ENCODE results near the gene SLC14A1.

Gene SLC14A1

DNA sequence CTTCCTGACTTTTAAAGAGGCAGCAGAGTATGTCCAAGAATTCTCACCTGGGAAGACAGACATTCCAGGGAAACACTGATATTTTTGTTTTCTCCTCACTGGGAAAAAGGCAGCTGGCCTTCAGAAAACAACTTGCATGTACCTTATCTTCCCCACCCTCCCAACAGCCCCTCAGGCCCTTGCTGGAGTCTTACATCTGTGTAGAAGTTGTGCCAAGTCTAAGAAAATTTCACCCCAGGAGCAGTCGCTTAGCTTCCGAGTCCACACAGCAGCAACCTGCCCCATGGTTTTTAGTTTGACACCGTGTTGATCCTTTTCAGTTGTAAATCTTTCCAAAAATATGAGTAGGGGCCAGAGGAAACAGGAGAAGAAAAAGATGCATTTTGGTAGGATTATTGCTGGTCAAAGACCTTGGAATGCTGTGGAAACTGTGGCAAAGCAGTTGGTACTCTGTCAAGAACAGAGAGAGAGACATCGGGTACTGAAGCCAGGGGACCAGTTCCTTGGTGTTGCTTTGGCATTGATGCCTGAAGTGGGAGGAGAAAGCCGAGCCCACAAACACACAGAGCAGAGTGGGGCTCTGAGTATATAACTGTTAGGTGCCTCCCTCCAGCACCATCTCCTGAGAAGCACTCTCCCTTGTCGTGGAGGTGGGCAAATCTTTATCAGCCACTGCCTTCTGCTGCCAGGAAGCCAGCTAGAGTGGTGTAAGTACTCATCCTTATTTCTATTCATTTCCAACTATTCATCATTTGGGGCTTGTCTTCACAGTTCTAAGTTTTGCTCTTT lies at the start of gene SLC14A1:
TSS of gene SLC14A1 (plus strand) at position 615 of the 789 bp plus-strand sequence. CDS start 6,140 bp downstream, outside the sequence.
- no peak for TF ChIP-seq Cebpa-rat (IDR thresholded peaks at IDR 0.05)
- Histone ChIP-seq H3K27ac (no peak within 1 kb of the TSS), H3K36me3 (no peaks in the 10 kb centered on the region), H3K4me3 (no peak within 1 kb of the TSS), H3K9ac (no peak within 1 kb of the TSS), H3K4me1 (no peaks in the 10 kb centered on the region), H3K9me3 (replicated peaks in 1 of 11) (no peaks in the 10 kb centered on the region; a peak in 1 of 22 replicates), H3K4me2 (no peak within 1 kb of the TSS), H4K20me1 (no peaks in the 10 kb centered on the region), H3K27me3 (no peaks in the 10 kb centered on the region)

DNA sequence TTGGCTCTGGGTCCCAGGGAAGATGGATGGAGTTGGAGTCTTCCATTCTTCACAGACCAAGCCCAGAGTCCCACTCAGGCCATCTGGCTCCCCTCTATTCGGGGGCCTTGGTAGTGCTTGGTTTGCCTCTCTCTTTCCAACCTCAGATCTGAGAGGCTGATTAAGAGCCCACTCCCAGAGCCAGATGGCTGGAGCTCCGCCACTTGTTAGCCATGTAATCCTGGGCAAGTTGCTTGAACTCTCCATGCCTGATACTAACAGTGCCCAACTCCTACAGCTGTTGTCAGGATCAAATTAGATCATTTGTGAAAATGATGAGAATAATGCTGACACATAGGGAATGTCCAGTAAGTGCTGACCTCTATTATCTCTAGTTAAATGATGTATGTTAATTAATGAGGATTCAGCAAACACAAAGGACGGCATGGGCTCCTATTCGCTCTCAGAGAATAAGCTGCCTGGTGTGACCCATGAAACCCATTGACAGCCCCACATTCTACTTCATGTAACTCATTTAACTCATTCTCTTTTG lies 46.6 kb upstream of the SLC14A1 start:
- Histone ChIP-seq H3K9ac (no peak overlapping the region), H3K9me3 (replicated peaks in 1 of 11) (peaks cover 0 to 5% (median 0%) of the 10 kb centered on the region in 11 experiments; a peak in 1 of 22 replicates), H3K36me3 (no peaks in the 10 kb centered on the region), H3K4me1 (no peaks in the 10 kb centered on the region), H3K4me2 (no peak overlapping the region), H3K27me3 (no peaks in the 10 kb centered on the region), H4K20me1 (no peaks in the 10 kb centered on the region), H3K4me3 (no peak overlapping the region), H3K27ac (no peak overlapping the region)
- TF ChIP-seq Cebpa-rat (IDR thresholded peaks at IDR 0.05) = no peak

DNA sequence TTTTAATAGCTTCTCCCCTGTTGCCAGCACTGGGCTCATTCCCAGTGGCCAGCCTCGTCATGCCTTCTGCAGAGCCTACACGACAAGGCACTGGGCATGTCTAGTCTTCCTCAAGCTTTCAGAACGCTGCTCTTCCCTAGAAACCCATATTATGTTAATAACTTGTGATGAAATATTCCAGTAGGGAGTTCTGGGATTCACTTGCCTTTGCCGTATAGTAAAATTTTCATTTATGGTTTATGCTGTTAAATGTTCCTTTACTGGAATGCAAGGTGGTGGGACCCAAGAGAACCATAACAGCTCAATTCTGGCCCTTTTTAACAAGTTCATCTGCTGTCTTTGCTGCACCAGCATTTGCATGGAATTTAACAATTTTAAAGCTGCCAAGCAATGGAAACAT lies 45.5 kb upstream of the SLC14A1 start:
- no peak for TF ChIP-seq Cebpa-rat (IDR thresholded peaks at IDR 0.05)
- Histone ChIP-seq H3K27me3 (no peaks in the 10 kb centered on the region), H4K20me1 (no peaks in the 10 kb centered on the region), H3K36me3 (no peaks in the 10 kb centered on the region), H3K4me2 (no peak overlapping the region), H3K9ac (no peak overlapping the region), H3K4me1 (no peaks in the 10 kb centered on the region), H3K27ac (no peak overlapping the region), H3K9me3 (replicated peaks in 1 of 11) (peaks cover 0 to 5% (median 0%) of the 10 kb centered on the region in 11 experiments; a peak in 1 of 22 replicates), H3K4me3 (no peak overlapping the region)

DNA sequence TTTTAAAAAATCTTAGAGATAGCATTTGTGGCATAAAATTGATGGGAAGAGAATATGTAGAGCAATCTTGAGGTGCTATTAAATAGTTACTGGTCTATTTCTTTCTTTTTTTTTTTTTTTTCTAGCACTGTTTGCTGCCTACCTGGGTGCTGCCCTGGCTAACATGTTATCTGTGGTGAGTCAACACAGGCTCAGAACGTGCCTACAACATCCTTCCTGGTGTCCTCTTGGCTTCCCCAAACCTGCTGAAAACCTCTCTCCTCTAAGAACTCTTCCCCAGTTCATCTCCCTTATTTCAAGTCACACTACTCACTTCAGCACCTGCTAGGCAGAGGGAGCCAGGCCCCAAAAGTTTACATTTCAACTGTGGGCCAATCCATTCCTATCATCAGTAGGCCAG lies 45.1 kb upstream of the SLC14A1 start:
- Histone ChIP-seq H3K9ac (no peak overlapping the region), H3K27ac (no peak overlapping the region), H3K27me3 (no peaks in the 10 kb centered on the region), H3K4me2 (no peak overlapping the region), H3K9me3 (replicated peaks in 1 of 11) (peaks cover 0 to 5% (median 0%) of the 10 kb centered on the region in 11 experiments; a peak in 1 of 22 replicates), H3K4me3 (no peak overlapping the region), H3K36me3 (no peaks in the 10 kb centered on the region), H4K20me1 (no peaks in the 10 kb centered on the region), H3K4me1 (no peaks in the 10 kb centered on the region)
- no peak for TF ChIP-seq Cebpa-rat (IDR thresholded peaks at IDR 0.05)

DNA sequence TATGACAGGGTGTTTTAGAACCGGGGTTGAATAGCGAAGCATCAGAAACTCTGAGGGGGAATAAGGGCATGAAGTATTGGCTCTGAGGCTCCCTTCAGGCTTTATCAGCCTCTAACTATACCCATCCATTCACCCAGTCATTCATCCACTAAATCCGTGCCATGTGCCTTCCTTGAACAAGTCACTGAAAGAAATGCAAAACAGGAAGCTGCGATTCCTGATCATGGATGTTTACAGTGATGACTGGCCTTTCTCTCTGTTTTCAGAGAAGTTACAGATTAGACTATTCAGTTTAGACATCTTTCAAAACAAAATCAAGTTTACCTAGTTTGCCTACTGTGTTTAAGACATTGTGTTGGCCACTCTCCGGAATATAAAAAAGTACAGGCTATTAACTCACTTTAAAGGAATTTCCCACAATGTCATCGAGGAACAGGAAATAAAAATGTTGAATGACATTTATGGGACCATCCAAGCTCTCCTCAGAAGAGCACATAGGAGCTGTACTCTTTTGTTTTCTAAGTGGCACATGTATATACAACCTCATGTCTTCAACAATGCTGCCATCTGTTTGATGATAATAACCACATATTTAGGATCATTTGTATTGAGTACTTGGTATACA lies 43.8 kb upstream of the SLC14A1 start:
- Histone ChIP-seq H3K9ac (no peak overlapping the region), H3K9me3 (replicated peaks in 1 of 11) (peaks cover 0 to 5% (median 0%) of the 10 kb centered on the region in 11 experiments; a peak in 1 of 22 replicates), H4K20me1 (no peaks in the 10 kb centered on the region), H3K4me3 (no peak overlapping the region), H3K27ac (no peak overlapping the region), H3K4me1 (peaks cover 0 to 3% (median 0%) of the 10 kb centered on the region in 10 experiments; a peak in 3 of 20 replicates), H3K27me3 (no peaks in the 10 kb centered on the region), H3K36me3 (no peaks in the 10 kb centered on the region), H3K4me2 (no peak overlapping the region)
- no peak for TF ChIP-seq Cebpa-rat (IDR thresholded peaks at IDR 0.05)

DNA sequence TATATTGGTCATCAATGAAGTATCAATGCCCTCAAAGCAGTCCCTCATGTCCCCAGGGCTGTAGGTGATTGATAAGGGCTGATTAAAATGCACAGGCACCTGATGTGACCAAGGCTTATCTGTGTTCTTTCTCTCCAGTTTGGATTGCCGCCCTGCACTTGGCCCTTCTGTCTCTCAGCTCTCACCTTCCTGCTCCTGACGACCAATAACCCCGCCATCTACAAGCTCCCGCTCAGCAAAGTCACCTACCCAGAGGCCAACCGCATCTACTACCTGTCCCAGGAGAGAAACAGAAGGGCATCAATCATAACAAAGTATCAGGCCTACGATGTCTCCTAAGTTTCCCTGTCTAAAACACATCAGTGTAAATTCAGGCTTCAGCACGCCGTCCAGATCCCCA lies 41.8 kb upstream of the SLC14A1 start:
- Histone ChIP-seq H3K9me3 (replicated peaks in 1 of 11) (peaks cover 0 to 5% (median 0%) of the 10 kb centered on the region in 11 experiments; a peak in 1 of 22 replicates), H3K27ac (no peak overlapping the region), H3K9ac (no peak overlapping the region), H3K27me3 (no peaks in the 10 kb centered on the region), H4K20me1 (no peaks in the 10 kb centered on the region), H3K4me2 (no peak overlapping the region), H3K4me1 (peaks cover 8 to 23% (median 17%) of the 10 kb centered on the region in 10 experiments), H3K36me3 (no peaks in the 10 kb centered on the region), H3K4me3 (no peak overlapping the region)
- no peak for TF ChIP-seq Cebpa-rat (IDR thresholded peaks at IDR 0.05)

GRCh38 chr18:45684341-45685115 lies 39.5 kb upstream of the SLC14A1 start:
- TF ChIP-seq Cebpa-rat (IDR thresholded peaks at IDR 0.05) = no peak
- H3K9ac ChIP-seq = no peak overlapping the region
- H3K4me3 ChIP-seq = no peak overlapping the region
- H3K36me3 ChIP-seq = no peaks in the 10 kb centered on the region
- H3K4me1 ChIP-seq = peaks cover 24 to 46% (median 40%) of the 10 kb centered on the region in 10 experiments
- no peak overlapping the region for H3K27ac ChIP-seq
- no peak overlapping the region for H3K4me2 ChIP-seq
- no peaks in the 10 kb centered on the region for H3K27me3 ChIP-seq
- H3K9me3 ChIP-seq (replicated peaks in 1 of 11) = peaks cover 0 to 5% (median 0%) of the 10 kb centered on the region in 11 experiments; a peak in 1 of 22 replicates
- no peaks in the 10 kb centered on the region for H4K20me1 ChIP-seq

DNA sequence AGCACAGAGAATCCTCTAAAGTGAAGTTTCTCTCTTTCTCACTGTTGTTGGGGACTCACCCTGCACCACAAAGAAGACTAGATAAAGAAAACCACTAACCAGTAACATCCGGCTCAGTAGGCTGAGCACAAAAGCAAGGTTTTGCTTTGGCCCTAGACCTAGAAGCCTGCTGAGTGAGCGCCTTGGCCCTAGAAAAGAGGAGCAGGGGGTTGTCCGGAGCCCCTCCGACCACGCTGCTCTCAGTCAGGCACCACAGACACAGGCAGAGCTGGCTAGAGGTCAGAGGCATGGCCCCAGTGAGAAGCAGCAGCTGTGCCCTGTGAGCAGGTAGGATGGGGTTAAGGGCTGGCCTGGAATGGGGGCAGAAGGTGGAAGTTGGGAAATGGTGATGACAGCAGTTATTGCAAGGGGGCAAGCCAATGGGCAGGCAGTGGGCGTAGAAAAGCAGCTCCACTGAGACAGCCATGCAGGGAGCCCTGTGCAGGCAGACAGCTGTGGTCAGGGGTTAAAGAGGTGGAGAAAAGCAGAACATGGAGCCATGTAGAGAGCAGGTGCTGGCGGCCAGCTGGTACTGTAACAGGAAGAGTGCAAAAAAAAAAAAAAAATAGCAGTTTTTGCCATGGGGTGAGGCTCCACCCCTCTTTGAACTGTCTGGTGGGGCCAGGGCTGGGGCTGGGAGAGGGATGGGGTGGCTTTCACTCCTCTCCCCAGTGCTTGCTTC lies 36.9 kb upstream of the SLC14A1 start:
- Histone ChIP-seq H3K36me3 (no peaks in the 10 kb centered on the region), H3K4me3 (peak overlapping the region in 8 of 10 experiments; percentile 11 to 57 (median 46); a peak in 15 of 20 replicates), H3K9ac (peak overlapping the region in 9 of 11 experiments; percentile 29 to 77 (median 68); a peak in 17 of 22 replicates), H3K27me3 (no peaks in the 10 kb centered on the region), H3K9me3 (replicated peaks in 1 of 11) (no peaks in the 10 kb centered on the region), H3K4me2 (peak overlapping the region; percentile 82 to 96 (median 93)), H3K4me1 (peaks cover 24 to 57% (median 40%) of the 10 kb centered on the region in 10 experiments), H4K20me1 (no peaks in the 10 kb centered on the region), H3K27ac (peak overlapping the region in 8 of 11 experiments; percentile 67 to 85 (median 79); a peak in 18 of 22 replicates)
- peak in 3 of 11 experiments; percentile 15 to 41 (median 23); a peak in 3 of 22 replicates for TF ChIP-seq Cebpa-rat (IDR thresholded peaks at IDR 0.05)

Data from BLaER1 treated with 17β-estradiol and CSF1 and Interleukin-3, amounts not matched to agents 10 nM and 100 nM (cell line).